Motor neuron (in vitro differentiated cells): Measurements from ENCODE around the gene TMEM255A. TPM values are rescaled to one million over a fixed set of nuclear protein-coding genes. Genes with fewer than 3 reads are reported as not detected.
"Not testable (repeated sequence)": the region's sequence is repeated elsewhere in the genome, so short reads cannot be mapped to it uniquely, and the experiment has no call there.

Experiments used
- ATAC-seq, 8 experiments: fragments of 200-7000 bp; cut with Tn5 transposase; replicated peaks in 6 of 8; 2 replicates each; pipeline ENCODE4 v1.8.0; 2021; ENCODE audit warnings: mild to moderate bottlenecking in 8 of 8, moderate library complexity in 8 of 8
- H3K27ac ChIP-seq, 2 donors: fragments of 250-450 bp; sonication (Bioruptor Pico); 2 replicates each; pipeline ENCODE4 v1.9.0; 2021; ENCODE audit warnings: antibody characterized with exemption in 2 of 2, mild to moderate bottlenecking in 2 of 2, moderate library complexity in 1 of 2
- H3K4me1 ChIP-seq, 2 donors: fragments of 250-450 bp; sonication (Bioruptor Pico); replicated peaks in 1 of 2; 2 replicates each; pipeline ENCODE4 v1.6.1; 2021; ENCODE audit warnings: antibody characterized with exemption in 2 of 2, mild to moderate bottlenecking in 2 of 2, moderate library complexity in 1 of 2
- H3K4me3 ChIP-seq, 5 donors: fragments of 250-450 bp; sonication (Bioruptor Pico); 2 replicates each; pipeline ENCODE4 v1.9.0; 2021; ENCODE audit warnings: antibody characterized with exemption in 5 of 5, mild to moderate bottlenecking in 5 of 5, moderate library complexity in 4 of 5
- WGBS, 10 experiments: fragments of 450-650 bp; shearing (Covaris generic); methylation state at CpG; one replicate each; pipeline ENCODE4 v1.0.0; 2022; 5-methylcytosine and 5-hydroxymethylcytosine counted together
- in situ Hi-C, 9 experiments: fragments of 400-800 bp; cut with MboI; loops; one replicate each; pipeline ENCODE4 v1.15.0; 2021; ENCODE audit warnings: low sequenced_read_pairs in 9 of 9, low pct_unique_long_range_greater_than_20kb in 2 of 9; ENCODE audit not compliant: unreplicated experiment in 9 of 9
- total RNA-seq, 8 experiments: library from RNA; unstranded; fragments of 300-600 nt; gene quantifications; 2 replicates each; pipeline versions ENCODE4 v1.2.3 to v1.2.4, GENCODE V29; 2022

Gene TMEM255A
- 10 to 100 TPM in 4 of 8 experiments, 1 to 10 TPM in 2, under 1 TPM in 2; 0.28 to 16.3 (median 7.5) TPM for total RNA-seq

DNA sequence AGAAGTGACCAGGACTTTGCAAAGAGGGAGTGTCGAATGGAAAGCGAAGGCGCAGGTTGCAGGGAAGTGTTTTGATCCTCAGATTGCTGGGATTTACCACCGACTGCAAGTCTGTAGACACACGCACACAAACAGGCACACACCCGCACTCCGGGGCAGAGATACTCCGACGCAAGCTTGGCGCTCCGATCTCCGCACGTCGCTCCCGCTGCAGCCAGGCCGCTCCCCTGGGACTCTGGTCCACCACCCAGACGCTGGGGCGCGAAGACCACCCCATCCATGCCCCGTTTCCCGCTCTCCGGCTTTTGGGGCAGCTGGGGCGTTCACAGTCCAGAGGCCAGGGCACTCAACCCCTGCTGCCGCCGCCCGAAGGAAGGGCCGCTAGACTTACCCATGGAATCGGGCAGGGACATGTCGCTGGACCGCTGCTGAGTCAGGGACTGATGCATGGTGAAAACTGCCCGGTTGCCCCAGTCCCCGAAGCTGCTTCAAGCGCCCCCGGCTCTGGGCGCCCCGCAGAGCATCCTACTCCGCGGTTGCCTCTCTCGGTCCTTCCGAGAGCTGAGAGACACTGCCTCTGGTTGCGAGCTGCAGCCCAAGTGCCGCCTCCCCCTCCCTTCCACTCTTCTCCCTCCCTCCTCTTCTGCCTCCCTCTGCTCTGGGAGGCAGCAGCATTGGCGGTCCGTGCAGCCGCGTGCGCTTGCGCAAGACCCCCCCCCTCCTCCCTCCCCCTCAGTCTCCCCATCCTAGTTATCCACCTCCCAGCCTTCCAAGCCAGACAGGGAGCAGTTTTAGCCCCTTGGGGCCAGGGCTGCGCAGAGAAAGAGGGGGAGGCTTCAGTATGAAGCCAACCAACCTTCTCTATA lies at the start of gene TMEM255A:
Gene TMEM255A (minus strand): TSS at position 601 of the 866 bp plus-strand sequence. CDS start 152 bp downstream, at position 449.
- H3K4me3 ChIP-seq, result peak within 1 kb of the TSS; percentile 38 to 49 (median 48)
- no CpG with 5 or more reads among the region's 49 CpGs for WGBS, 10 experiments
- H3K4me1 ChIP-seq, result no peaks in the 10 kb centered on the region
- in situ Hi-C loops, result loop anchor here in 2 of 9 experiments (25.0 kb wide), 1 partner anchor 151 kb away; the partner anchor contains the start of gene LAMP2 (in 2 of the 2)
- peak within 1 kb of the TSS; percentile 23 to 56 for H3K27ac ChIP-seq
- ATAC-seq, result peak; percentile 17 to 82 (median 72)

DNA sequence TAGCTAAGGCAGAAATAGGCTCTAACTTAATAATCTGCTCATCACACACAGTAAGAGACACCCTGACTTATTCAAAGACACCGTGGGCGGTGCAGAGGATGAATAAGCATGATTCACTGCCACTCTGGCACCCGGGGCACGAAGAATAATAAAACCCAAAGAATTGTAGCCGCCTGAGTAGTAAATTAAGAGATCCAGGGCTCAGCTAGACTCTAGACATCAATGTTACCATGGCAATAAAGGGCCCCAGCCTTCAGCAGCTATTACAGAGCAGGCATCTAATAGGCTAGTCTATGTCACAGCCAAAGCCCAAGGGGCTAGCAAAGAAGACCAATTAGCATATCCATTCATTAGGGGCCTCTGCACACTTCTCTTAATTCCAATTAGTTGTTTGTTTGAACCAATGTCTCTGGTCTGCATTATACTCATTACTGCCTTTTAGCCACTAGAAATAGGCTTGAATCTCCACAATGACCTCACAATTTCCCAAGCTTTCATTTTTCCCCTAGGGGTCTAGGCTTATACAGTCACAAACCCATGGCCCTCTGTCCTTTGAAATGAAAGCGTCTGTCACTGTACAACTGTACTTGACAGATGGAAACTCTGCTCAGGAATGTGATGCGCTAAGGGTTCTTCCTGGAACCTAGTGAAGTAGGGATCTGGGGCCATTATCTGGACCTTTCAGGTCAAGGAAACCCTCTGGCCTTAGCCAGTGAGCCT lies 47.6 kb upstream of the TMEM255A start:
- Histone ChIP-seq H3K4me1 (peaks cover 50 to 71% of the 10 kb centered on the region in 2 donors), H3K4me3 (no peak overlapping the region), H3K27ac (peak overlapping the region; percentile 69 to 80)
- WGBS, 10 experiments, result 0 to 100% (median 7%) methylated on average over 1 to 5 of the region's 7 CpGs; no CpG with 5 or more reads in 6 of the 10 experiments
- peak; percentile 20 to 98 (median 98) for ATAC-seq
- in situ Hi-C loops, result no loop called here

DNA sequence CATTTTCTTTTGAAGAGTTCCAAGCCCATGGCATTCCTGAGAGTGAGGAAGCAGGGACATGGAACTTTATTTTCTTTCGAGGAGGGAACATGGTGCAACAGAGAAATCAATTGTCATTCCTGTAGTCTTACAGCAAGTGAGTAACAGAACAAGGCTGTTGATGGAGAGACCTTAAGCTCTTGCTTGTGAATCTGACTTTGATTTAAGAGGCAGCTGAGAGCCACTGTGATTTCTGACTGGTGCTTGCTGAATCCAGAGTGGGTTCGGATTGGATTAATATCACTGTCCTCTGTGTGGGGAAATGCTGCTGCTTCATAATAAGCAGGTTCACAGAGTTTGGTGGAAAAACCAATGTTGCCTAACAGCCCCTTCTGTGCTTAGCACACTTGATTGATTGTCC lies 45.9 kb upstream of the TMEM255A start:
- 29 to 60% methylated on average over 1 of the region's 2 CpGs; no CpG with 5 or more reads in 8 of the 10 experiments for WGBS, 10 experiments
- H3K4me3 ChIP-seq, result no peak overlapping the region
- ATAC-seq, result peak in 1 of 8 experiments; percentile 2
- in situ Hi-C loops, result no loop called here
- H3K4me1 ChIP-seq, result peaks cover 42 to 63% of the 10 kb centered on the region in 2 donors
- no peak overlapping the region for H3K27ac ChIP-seq

DNA sequence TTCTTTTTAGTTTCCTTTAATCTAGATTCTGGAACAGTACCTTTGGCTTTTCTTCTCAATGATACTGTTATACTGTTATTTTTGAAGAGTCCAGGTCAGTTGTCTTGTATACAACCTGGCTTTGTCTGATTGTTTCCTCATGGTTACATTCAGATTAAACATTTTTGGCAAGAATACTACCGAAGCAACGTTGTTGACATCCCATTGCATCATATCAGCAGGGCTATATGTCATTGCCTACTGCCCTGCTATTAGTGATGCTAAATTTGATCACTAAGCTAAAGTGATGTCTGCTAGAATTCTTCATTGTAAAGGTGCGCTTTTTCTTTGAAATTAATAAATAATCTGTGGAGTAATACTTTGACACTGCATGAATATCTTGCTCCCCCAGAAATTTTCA lies 44.8 kb upstream of the TMEM255A start:
- peaks cover 42 to 58% of the 10 kb centered on the region in 2 donors for H3K4me1 ChIP-seq
- H3K27ac ChIP-seq, result peak overlapping the region; percentile 39 to 57
- H3K4me3 ChIP-seq, result no peak overlapping the region
- in situ Hi-C loops, result no loop called here
- WGBS, 10 experiments, result 0 to 67% (median 27%) methylated on average over 1 to 3 of the region's 3 CpGs; no CpG with 5 or more reads in 6 of the 10 experiments
- ATAC-seq, result no peak

DNA sequence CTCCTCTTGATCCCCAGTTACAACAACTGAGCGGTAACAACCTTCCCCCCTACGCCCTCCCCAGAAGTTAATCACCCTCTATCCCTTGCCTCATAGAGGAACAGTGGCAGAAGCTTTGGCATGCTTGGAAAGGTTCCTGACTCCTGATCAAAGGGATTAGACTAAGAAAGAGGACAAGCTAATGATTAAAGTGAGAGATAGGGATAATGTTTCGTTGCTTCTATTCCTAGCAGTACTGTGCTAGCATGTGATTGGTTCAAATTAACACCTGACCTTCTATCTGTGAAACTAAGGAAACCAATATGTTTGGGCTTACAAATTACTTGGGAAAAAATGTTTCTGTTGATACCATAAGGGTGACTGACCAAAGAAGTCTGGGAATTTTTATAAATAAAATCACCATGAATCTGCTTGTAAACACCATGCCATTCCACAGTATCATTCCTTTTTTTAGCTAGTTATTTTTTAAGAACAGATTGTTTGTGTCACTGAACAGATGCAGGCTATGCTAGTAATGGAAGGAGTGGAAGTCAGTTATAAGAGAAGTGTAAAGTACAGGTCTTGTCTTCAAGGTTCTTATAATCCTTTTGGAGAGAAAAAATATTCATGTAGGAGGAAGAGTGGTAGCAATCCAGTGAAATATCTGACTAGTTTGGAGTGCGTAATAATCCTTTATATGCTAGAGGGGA lies 39.3 kb upstream of the TMEM255A start:
- 0 to 100% (median 62%) methylated on average over 1 of the region's 4 CpGs; no CpG with 5 or more reads in 5 of the 10 experiments for WGBS, 10 experiments
- Histone ChIP-seq H3K27ac (no peak overlapping the region), H3K4me1 (peaks cover 3 to 5% of the 10 kb centered on the region in 2 donors), H3K4me3 (no peak overlapping the region)
- in situ Hi-C loops, result no loop called here
- ATAC-seq, result no peak

DNA sequence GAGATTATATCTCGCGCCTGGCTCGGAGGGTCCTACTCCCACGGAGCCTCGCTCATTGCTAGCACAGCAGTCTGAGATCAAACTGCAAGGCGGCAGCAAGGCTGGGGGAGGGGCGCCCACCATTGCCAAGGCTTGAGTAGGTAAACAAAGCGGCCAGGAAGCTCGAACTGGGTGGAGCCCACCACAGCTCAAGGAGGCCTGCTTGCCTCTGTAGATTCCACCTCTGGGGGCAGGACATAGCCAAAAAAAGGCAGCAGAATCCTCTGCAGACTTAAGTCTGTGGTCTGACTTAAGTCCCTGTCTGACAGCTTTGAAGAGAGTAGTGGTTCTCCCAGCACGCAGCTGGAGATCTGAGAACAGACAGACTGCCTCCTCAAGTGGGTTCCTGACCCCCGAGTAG lies 33.3 kb upstream of the TMEM255A start:
- H3K4me1 ChIP-seq, H3K4me3 ChIP-seq, in situ Hi-C loops, ATAC-seq, H3K27ac ChIP-seq: not testable (repeated sequence)
- 5% methylated on average over 4 of the region's 11 CpGs; no CpG with 5 or more reads in 9 of the 10 experiments for WGBS, 10 experiments

DNA sequence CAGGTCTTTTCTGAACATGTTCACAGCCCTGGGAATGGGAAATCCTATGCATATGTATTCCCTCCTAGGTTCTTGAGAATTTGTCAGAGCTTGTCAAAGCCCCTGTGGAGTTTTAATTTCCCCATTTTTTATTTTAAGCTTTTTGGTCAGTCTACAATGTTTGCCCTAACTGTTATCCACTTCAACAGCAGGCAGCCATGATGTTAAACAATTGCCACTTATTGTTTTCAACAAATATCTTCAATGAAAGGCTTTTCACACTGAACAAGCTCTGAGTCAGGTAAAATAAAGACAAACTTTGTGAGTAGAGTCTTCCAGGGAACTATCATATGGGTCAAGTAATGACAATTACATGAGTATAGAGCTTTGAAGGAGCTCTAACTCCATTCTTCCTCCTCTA lies 25.6 kb upstream of the TMEM255A start:
- H3K4me3 ChIP-seq, result no peak overlapping the region
- in situ Hi-C loops, result no loop called here
- H3K4me1 ChIP-seq, result no peaks in the 10 kb centered on the region
- ATAC-seq, result no peak
- no peak overlapping the region for H3K27ac ChIP-seq

DNA sequence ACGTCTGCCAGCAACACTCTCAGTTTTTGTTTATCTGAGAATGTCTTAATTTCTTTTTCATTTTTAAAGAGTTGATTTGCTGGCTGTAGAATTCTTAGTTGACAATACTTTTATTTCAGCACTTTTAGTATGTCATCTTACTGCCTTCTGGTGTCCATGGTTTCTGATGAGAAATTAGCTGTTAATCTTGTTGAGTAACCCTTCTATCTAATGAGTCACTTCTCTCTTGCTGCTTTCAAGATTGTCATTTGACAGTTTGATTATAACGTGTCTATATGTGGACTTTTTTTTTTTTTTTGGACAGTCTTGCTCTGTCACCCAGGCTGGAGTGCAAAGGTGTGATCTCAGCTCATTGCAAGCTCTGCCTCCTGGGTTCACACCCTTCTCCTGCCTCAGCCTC lies 24.0 kb upstream of the TMEM255A start:
- Histone ChIP-seq H3K4me1 (no peaks in the 10 kb centered on the region), H3K4me3 (no peak overlapping the region), H3K27ac (no peak overlapping the region)
- ATAC-seq, result no peak
- in situ Hi-C loops, result no loop called here
- 14 to 80% methylated on average over 1 of the region's 2 CpGs; no CpG with 5 or more reads in 8 of the 10 experiments for WGBS, 10 experiments

DNA sequence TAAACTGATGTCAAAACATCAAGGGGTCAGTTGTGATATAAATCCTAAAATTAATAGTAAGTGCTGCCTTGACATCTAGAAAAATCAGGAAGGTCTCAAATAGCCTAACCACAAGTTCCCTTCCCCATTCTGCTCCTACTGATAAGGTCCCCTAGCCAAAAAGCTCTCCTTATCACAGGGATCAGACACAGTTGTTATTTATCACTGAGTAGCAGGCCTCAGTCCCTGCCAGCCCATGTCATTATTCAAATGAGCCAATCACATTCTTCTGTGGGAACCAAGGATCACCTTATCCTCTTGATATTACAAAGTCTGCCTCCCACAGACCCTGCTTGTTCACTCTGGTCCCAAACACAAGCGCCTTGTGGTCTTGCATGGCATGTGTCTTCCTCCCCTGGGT lies 23.3 kb upstream of the TMEM255A start:
- no peak overlapping the region for H3K27ac ChIP-seq
- ATAC-seq, result no peak
- in situ Hi-C loops, result no loop called here
- no peaks in the 10 kb centered on the region for H3K4me1 ChIP-seq
- H3K4me3 ChIP-seq, result no peak overlapping the region
- 70% methylated on average over 1 of the region's 1 CpG; no CpG with 5 or more reads in 9 of the 10 experiments for WGBS, 10 experiments

DNA sequence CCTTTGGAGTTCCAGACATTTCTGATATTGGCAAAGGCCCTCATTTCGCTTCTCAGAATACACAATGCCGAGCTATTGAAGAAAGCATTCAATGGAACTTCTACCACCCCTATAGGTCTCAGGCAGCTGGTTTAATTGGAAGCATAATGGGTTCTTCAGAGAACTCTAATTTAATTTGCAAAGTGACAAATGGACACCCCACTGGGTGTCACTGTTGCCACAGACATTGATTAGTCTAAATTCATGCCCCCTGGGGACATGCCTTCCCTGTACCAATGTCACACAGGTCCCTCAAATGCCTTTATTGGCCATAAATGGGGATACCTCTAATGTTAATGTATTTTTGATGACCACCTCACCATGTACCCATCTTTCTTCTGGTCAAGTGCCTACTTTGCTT lies 22.9 kb upstream of the TMEM255A start:
- 0 to 61% (median 20%) methylated on average over 1 to 2 of the region's 2 CpGs; no CpG with 5 or more reads in 7 of the 10 experiments for WGBS, 10 experiments
- no peaks in the 10 kb centered on the region for H3K4me1 ChIP-seq
- no peak overlapping the region for H3K4me3 ChIP-seq
- no peak for ATAC-seq
- H3K27ac ChIP-seq, result no peak overlapping the region
- in situ Hi-C loops, result no loop called here

DNA sequence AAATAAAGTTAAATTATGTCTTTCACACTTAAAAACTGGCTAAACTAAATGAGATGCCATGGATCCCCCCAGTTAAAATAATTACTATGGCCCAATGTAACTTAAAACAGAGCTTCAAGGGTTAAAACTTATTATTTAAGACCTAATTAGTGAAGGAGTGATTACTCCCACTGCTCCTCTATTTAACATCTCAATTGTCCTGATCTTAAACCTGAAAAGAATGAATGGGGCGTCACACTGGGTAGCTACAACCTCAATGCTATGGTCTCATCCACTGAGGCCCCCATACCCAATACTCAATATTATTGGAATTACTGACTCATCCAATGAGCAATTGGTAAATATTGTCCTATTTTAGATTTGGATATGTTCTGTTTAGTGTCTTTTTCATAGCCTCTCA lies 21.1 kb upstream of the TMEM255A start:
- ATAC-seq, result no peak
- in situ Hi-C loops, result no loop called here
- Histone ChIP-seq H3K4me3 (no peak overlapping the region), H3K27ac (no peak overlapping the region), H3K4me1 (no peaks in the 10 kb centered on the region)
- 29 to 83% (median 40%) methylated on average over 1 of the region's 1 CpG; no CpG with 5 or more reads in 7 of the 10 experiments for WGBS, 10 experiments

DNA sequence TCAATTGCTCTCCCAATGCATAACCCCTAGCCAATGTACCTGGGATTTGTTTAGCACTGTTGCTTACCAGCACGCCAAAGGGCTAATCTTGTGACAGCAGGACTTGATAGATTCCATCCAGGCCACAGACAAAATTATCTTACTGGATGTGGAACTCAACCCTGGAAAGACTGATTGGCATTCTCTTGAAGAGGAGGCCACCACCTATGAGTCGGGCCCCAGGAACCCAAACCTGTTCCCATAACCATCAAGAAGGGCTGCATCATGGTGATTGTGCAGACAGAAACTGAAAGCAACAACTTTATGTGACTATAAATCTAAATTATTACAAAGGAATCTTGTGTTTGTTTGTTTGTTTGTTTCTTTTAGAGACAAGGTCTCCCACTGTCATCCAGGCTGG lies 19.9 kb upstream of the TMEM255A start:
- 33 to 88% (median 55%) methylated on average over 1 to 2 of the region's 2 CpGs; no CpG with 5 or more reads in 7 of the 10 experiments for WGBS, 10 experiments
- in situ Hi-C loops, result no loop called here
- no peak overlapping the region for H3K4me3 ChIP-seq
- no peak for ATAC-seq
- H3K4me1 ChIP-seq, result no peaks in the 10 kb centered on the region
- H3K27ac ChIP-seq, result no peak overlapping the region
